ENCODE data around the gene ZBTB16. TPM values are rescaled to one million over a fixed set of nuclear protein-coding genes. Genes with fewer than 3 reads are reported as not detected.

Gene ZBTB16
- 52.1 TPM for total RNA-seq

- peak; percentile 92 for DNase-seq
Observed at GRCh38 chr11:114059278-114059983, at the start of gene ZBTB16. ZBTB16 (plus strand) TSS chr11:114059711; CDS start chr11:114063301, 3,590 bp downstream.

- no peak for DNase-seq
Observed at GRCh38 chr11:114010931-114011330, 48.6 kb upstream of the ZBTB16 start.

- DNase-seq = no peak
Observed at GRCh38 chr11:114011443-114011842, 48.1 kb upstream of the ZBTB16 start.

- no peak for DNase-seq
Observed at GRCh38 chr11:114015117-114015516, 44.4 kb upstream of the ZBTB16 start.

- no peak for DNase-seq
Observed at GRCh38 chr11:114016986-114017385, 42.5 kb upstream of the ZBTB16 start.

- DNase-seq = no peak
Observed at GRCh38 chr11:114017723-114018122, 41.8 kb upstream of the ZBTB16 start.

GRCh38 chr11:114019046-114019445 lies 40.5 kb upstream of the ZBTB16 start:
- DNase-seq = peak; percentile 69

GRCh38 chr11:114019574-114019973 lies 39.9 kb upstream of the ZBTB16 start:
- DNase-seq = no peak

- peak; percentile 19 for DNase-seq
Observed at GRCh38 chr11:114025329-114025907, 34.1 kb upstream of the ZBTB16 start.

- no peak for DNase-seq
Observed at GRCh38 chr11:114026355-114026754, 33.2 kb upstream of the ZBTB16 start.

GRCh38 chr11:114027391-114027790 lies 32.1 kb upstream of the ZBTB16 start:
- no peak for DNase-seq

- no peak for DNase-seq
Observed at GRCh38 chr11:114027926-114028325, 31.6 kb upstream of the ZBTB16 start.

- DNase-seq = no peak
Observed at GRCh38 chr11:114031246-114031966, 28.1 kb upstream of the ZBTB16 start.

- DNase-seq = no peak
Observed at GRCh38 chr11:114031967-114032320, 27.6 kb upstream of the ZBTB16 start.

GRCh38 chr11:114033066-114033465 lies 26.4 kb upstream of the ZBTB16 start:
- no peak for DNase-seq

GRCh38 chr11:114033572-114033971 lies 25.9 kb upstream of the ZBTB16 start:
- DNase-seq = no peak

GRCh38 chr11:114034956-114035355 lies 24.6 kb upstream of the ZBTB16 start:
- no peak for DNase-seq

GRCh38 chr11:114036147-114036811 lies 23.2 kb upstream of the ZBTB16 start:
- DNase-seq = peak; percentile 84

GRCh38 chr11:114036958-114037357 lies 22.6 kb upstream of the ZBTB16 start:
- DNase-seq = no peak

GRCh38 chr11:114039551-114039950 lies 20.0 kb upstream of the ZBTB16 start:
- no peak for DNase-seq

- no peak for DNase-seq
Observed at GRCh38 chr11:114040706-114041211, 18.8 kb upstream of the ZBTB16 start.

- DNase-seq = no peak
Observed at GRCh38 chr11:114042234-114042633, 17.3 kb upstream of the ZBTB16 start.
